Stimulated activated naive CD8-positive, alpha-beta T cell treated with anti-CD3 and anti-CD28 coated beads, Interleukin-15, amount 100 ng/mL, for 72 hours (primary cell): ENCODE results near the gene P2RY8.
"Not testable (repeated sequence)": the region's sequence is repeated elsewhere in the genome, so short reads cannot be mapped to it uniquely, and the experiment has no call there.

Experiments used
- ATAC-seq: fragments of 150-1000 bp; cut with Tn5 transposase; 2 replicates; pipeline ENCODE4 v1.10.0; 2021; ENCODE audit warnings: mild to moderate bottlenecking, moderate library complexity
- DNase-seq, 2 donors: peaks; one replicate each; pipeline ENCODE4 v3.0.0; 2021 to 2022
- H3K27ac Mint-ChIP-seq, 2 donors: one replicate each; pipeline ENCODE4 v1.8.0; 2022; ENCODE audit warnings: mild to moderate bottlenecking in 2 of 2, mixed read lengths in 2 of 2, moderate library complexity in 2 of 2
- H3K27me3 Mint-ChIP-seq: one replicate; pipeline ENCODE4 v1.8.0; 2022; ENCODE audit warnings: mixed read lengths
- H3K4me1 Mint-ChIP-seq: one replicate; pipeline ENCODE4 v1.8.0; 2022; ENCODE audit warnings: mild to moderate bottlenecking, mixed read lengths
- H3K4me3 Mint-ChIP-seq, 2 donors: one replicate each; pipeline ENCODE4 v1.8.0; 2022; ENCODE audit warnings: mild to moderate bottlenecking in 2 of 2, mixed read lengths in 2 of 2, moderate library complexity in 1 of 2
- H3K9me3 Mint-ChIP-seq, 2 donors: one replicate each; pipeline ENCODE4 v1.8.0; 2022; ENCODE audit warnings: mixed read lengths in 2 of 2

Gene P2RY8

GRCh38 chrX:1537031-1537715 lies at the start of gene P2RY8:
Gene P2RY8, minus strand, starts transcription at chrX:1537185. Its CDS starts 70,627 bp downstream, at chrX:1466558.
- peak within 1 kb of the TSS; percentile 94 to 99 for H3K27ac Mint-ChIP-seq
- peak; percentile 81 to 90 for DNase-seq
- no peaks in the 10 kb centered on the region for H3K9me3 Mint-ChIP-seq
- no peaks in the 10 kb centered on the region for H3K27me3 Mint-ChIP-seq
- H3K4me3 Mint-ChIP-seq, result peak within 1 kb of the TSS; percentile 93 to 98
- H3K4me1 Mint-ChIP-seq, result peaks cover 17% of the 10 kb centered on the region
- peak; percentile 84 for ATAC-seq

GRCh38 chrX:1584237-1585011 lies 47.4 kb upstream of the P2RY8 start:
- Mint-ChIP-seq H3K27me3 (no peaks in the 10 kb centered on the region), H3K27ac (peak overlapping the region in 1 of 2 donors; percentile 36), H3K4me3 (no peak overlapping the region), H3K9me3 (no peaks in the 10 kb centered on the region), H3K4me1 (peaks cover 28% of the 10 kb centered on the region)
- DNase-seq (peak in 1 of 2 donors; percentile 7), ATAC-seq (no peak)

GRCh38 chrX:1582686-1583437 lies 45.9 kb upstream of the P2RY8 start:
- Mint-ChIP-seq H3K9me3 (no peaks in the 10 kb centered on the region), H3K27ac (peak overlapping the region; percentile 94 to 99), H3K4me1 (peaks cover 28% of the 10 kb centered on the region), H3K27me3 (no peaks in the 10 kb centered on the region), H3K4me3 (peak overlapping the region; percentile 63 to 76)
- ATAC-seq (peak; percentile 91), DNase-seq (peak; percentile 28 to 78)

GRCh38 chrX:1581132-1581531 lies 44.1 kb upstream of the P2RY8 start:
- Mint-ChIP-seq H3K27me3 (no peaks in the 10 kb centered on the region), H3K27ac (no peak overlapping the region), H3K9me3 (no peaks in the 10 kb centered on the region), H3K4me1 (peaks cover 23% of the 10 kb centered on the region), H3K4me3 (no peak overlapping the region)
- ATAC-seq (peak; percentile 82), DNase-seq (peak; percentile 77 to 87)

- no peaks in the 10 kb centered on the region for H3K27me3 Mint-ChIP-seq
- no peaks in the 10 kb centered on the region for H3K9me3 Mint-ChIP-seq
- no peak overlapping the region for H3K27ac Mint-ChIP-seq
- DNase-seq (peak in 1 of 2 donors; percentile 8), ATAC-seq (no peak)
- H3K4me1 Mint-ChIP-seq, result peaks cover 21% of the 10 kb centered on the region
- H3K4me3 Mint-ChIP-seq, result no peak overlapping the region
Observed at GRCh38 chrX:1578511-1579173, 41.7 kb upstream of the P2RY8 start.

- ATAC-seq, result no peak
- no peaks in the 10 kb centered on the region for H3K27me3 Mint-ChIP-seq
- DNase-seq, result peak in 1 of 2 donors; percentile 4
- no peak overlapping the region for H3K4me3 Mint-ChIP-seq
- no peaks in the 10 kb centered on the region for H3K9me3 Mint-ChIP-seq
- peaks cover 13% of the 10 kb centered on the region for H3K4me1 Mint-ChIP-seq
- H3K27ac Mint-ChIP-seq, result no peak overlapping the region
Observed at GRCh38 chrX:1577845-1578244, 40.9 kb upstream of the P2RY8 start.

GRCh38 chrX:1576201-1576992 lies 39.4 kb upstream of the P2RY8 start:
- H3K4me1 Mint-ChIP-seq, result peaks cover 6% of the 10 kb centered on the region
- peak; percentile 45 for ATAC-seq
- H3K27ac Mint-ChIP-seq, result no peak overlapping the region
- H3K27me3 Mint-ChIP-seq, result no peaks in the 10 kb centered on the region
- DNase-seq, result peak in 1 of 2 donors; percentile 19
- H3K4me3 Mint-ChIP-seq, result no peak overlapping the region
- H3K9me3 Mint-ChIP-seq, result no peaks in the 10 kb centered on the region

GRCh38 chrX:1574181-1574580 lies 37.2 kb upstream of the P2RY8 start:
- H3K9me3 Mint-ChIP-seq, DNase-seq, H3K4me3 Mint-ChIP-seq, H3K27me3 Mint-ChIP-seq, ATAC-seq, H3K27ac Mint-ChIP-seq: not testable (repeated sequence)
- H3K4me1 Mint-ChIP-seq, result peaks cover 20% of the 10 kb centered on the region

- DNase-seq (peak in 1 of 2 donors; percentile 3), ATAC-seq (no peak)
- no peaks in the 10 kb centered on the region for H3K27me3 Mint-ChIP-seq
- peaks cover 54% of the 10 kb centered on the region for H3K4me1 Mint-ChIP-seq
- H3K27ac Mint-ChIP-seq, result peak overlapping the region in 1 of 2 donors; percentile 54
- no peak overlapping the region for H3K4me3 Mint-ChIP-seq
- H3K9me3 Mint-ChIP-seq, result no peaks in the 10 kb centered on the region
Observed at GRCh38 chrX:1564750-1565683, 28.0 kb upstream of the P2RY8 start.

- not testable (repeated sequence) for H3K27me3 Mint-ChIP-seq, H3K27ac Mint-ChIP-seq, H3K9me3 Mint-ChIP-seq, H3K4me3 Mint-ChIP-seq, ATAC-seq
- DNase-seq, result peak in 1 of 2 donors; percentile 6
- peaks cover 45% of the 10 kb centered on the region for H3K4me1 Mint-ChIP-seq
Observed at GRCh38 chrX:1564077-1564476, 27.1 kb upstream of the P2RY8 start.

GRCh38 chrX:1561164-1561563 lies 24.2 kb upstream of the P2RY8 start:
- Mint-ChIP-seq H3K27ac (peak overlapping the region; percentile 4 to 59), H3K9me3 (peaks cover 0 to 5% of the 10 kb centered on the region in 2 donors), H3K4me1 (peaks cover 45% of the 10 kb centered on the region), H3K27me3 (no peaks in the 10 kb centered on the region), H3K4me3 (no peak overlapping the region)
- ATAC-seq (no peak), DNase-seq (no peak)

- Mint-ChIP-seq H3K27ac (no peak overlapping the region), H3K27me3 (no peaks in the 10 kb centered on the region), H3K4me1 (peaks cover 45% of the 10 kb centered on the region), H3K4me3 (no peak overlapping the region), H3K9me3 (peaks cover 9 to 13% of the 10 kb centered on the region in 2 donors)
- ATAC-seq (peak; percentile 22), DNase-seq (peak in 1 of 2 donors; percentile 7)
Observed at GRCh38 chrX:1558761-1559468, 21.9 kb upstream of the P2RY8 start.

GRCh38 chrX:1557442-1557841 lies 20.5 kb upstream of the P2RY8 start:
- not testable (repeated sequence) for DNase-seq, H3K4me3 Mint-ChIP-seq, H3K27me3 Mint-ChIP-seq, H3K27ac Mint-ChIP-seq, ATAC-seq
- Mint-ChIP-seq H3K4me1 (peaks cover 44% of the 10 kb centered on the region), H3K9me3 (peaks cover 13 to 16% of the 10 kb centered on the region in 2 donors)
